Dedifferentiated amniotic fluid mesenchymal stem cell (primary cell): ENCODE results near the gene MAGEA9.
"Not testable (repeated sequence)": the region's sequence is repeated elsewhere in the genome, so short reads cannot be mapped to it uniquely, and the experiment has no call there.

Experiments
- DNase-seq: peaks from one replicate; pipeline ENCODE4 v3.0.0-alpha.2; 2016; ENCODE audit errors: extremely low spot score

The MAGEA9 gene

GRCh38 chrX:149781727-149782126 lies at the start of gene MAGEA9:
Gene MAGEA9, plus strand, starts transcription at chrX:149781930. Its CDS starts 4,281 bp downstream, at chrX:149786211.
- not testable (repeated sequence) for DNase-seq

- not testable (repeated sequence) for DNase-seq
These were observed 39.5 kb upstream of the MAGEA9 start for GRCh38 chrX:149742269-149742668.

GRCh38 chrX:149746390-149747007 lies 35.2 kb upstream of the MAGEA9 start:
- not testable (repeated sequence) for DNase-seq

- no peak for DNase-seq
These were observed 24.3 kb upstream of the MAGEA9 start for GRCh38 chrX:149757206-149758067.

GRCh38 chrX:149758068-149758714 lies 23.5 kb upstream of the MAGEA9 start:
- no peak for DNase-seq

GRCh38 chrX:149758715-149759078 lies 23.0 kb upstream of the MAGEA9 start:
- not testable (repeated sequence) for DNase-seq

- DNase-seq, result no peak
These were observed 21.9 kb upstream of the MAGEA9 start for GRCh38 chrX:149759824-149760223.

GRCh38 chrX:149760965-149761364 lies 20.8 kb upstream of the MAGEA9 start:
- no peak for DNase-seq

- DNase-seq, result not testable (repeated sequence)
These were observed 19.7 kb upstream of the MAGEA9 start for GRCh38 chrX:149761858-149762674.

- no peak for DNase-seq
These were observed 18.8 kb upstream of the MAGEA9 start for GRCh38 chrX:149762696-149763614.

- DNase-seq, result not testable (repeated sequence)
These were observed 11.4 kb upstream of the MAGEA9 start for GRCh38 chrX:149770344-149770743.

GRCh38 chrX:149773026-149773425 lies 8.7 kb upstream of the MAGEA9 start:
- not testable (repeated sequence) for DNase-seq

GRCh38 chrX:149773768-149774167 lies 8.0 kb upstream of the MAGEA9 start, which contains the start of gene HSFX1:
Gene HSFX1, plus strand, starts transcription at chrX:149774068. Its CDS starts 614 bp downstream, at chrX:149774682.
- DNase-seq, result not testable (repeated sequence)

- not testable (repeated sequence) for DNase-seq
These were observed 3.7 kb upstream of the MAGEA9 start for GRCh38 chrX:149777999-149778398.

- not testable (repeated sequence) for DNase-seq
These were observed 13.8 kb downstream of the MAGEA9 start for GRCh38 chrX:149795531-149795930.

GRCh38 chrX:149799095-149799714 lies 17.5 kb downstream of the MAGEA9 start:
- no peak for DNase-seq

- DNase-seq, result no peak
These were observed 18.2 kb downstream of the MAGEA9 start for GRCh38 chrX:149799938-149800337.

GRCh38 chrX:149803458-149804062 lies 21.8 kb downstream of the MAGEA9 start:
- DNase-seq, result no peak

GRCh38 chrX:149804102-149804501 lies 22.4 kb downstream of the MAGEA9 start:
- DNase-seq, result no peak
